ENCODE measurements around the gene QDPR.

QDPR gene

DNA sequence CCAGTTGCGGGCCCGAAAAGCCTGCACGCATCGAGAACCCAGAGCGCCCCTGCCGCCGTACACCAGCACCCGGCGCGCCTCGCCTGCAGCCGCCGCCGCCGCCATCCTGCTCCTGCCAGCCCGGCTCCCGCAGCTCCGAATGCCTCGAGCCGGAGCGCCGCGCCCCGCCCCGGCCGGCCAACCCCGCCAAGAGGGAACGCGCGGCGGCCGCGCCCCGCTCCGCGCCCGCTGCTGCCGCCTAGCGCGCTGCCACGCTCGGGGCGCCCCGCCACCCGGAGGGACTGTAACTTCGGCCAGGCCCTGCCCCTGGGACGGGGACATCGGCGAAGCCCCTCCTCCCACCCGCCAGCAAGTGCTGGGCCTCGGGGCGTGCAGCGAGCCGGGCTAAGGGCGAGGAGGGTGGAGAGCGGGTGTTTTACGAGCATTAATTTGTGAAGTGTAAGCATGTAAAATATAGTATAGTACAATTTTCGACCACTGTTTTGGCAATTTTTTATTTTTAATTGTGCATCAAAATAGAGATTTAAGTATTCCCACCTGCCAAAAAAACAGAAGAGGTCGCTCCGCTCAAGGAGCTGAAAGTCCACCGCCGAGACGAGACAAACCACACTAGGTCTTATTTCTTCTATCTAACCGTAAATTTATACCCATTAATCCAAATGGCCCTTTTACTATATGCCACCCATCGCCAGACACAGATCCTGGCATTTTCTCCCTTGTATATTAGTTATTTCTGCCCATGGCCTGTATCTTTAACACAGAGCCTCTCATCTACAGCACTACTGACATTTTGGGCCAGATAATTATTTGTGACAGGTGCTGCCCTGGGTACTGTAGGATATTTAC is at the start of gene QDPR:
Gene QDPR (minus strand): TSS at position 141 of the 846 bp plus-strand sequence. CDS start 36 bp downstream, at position 105.
- TF ChIP-seq, protein P1, sequence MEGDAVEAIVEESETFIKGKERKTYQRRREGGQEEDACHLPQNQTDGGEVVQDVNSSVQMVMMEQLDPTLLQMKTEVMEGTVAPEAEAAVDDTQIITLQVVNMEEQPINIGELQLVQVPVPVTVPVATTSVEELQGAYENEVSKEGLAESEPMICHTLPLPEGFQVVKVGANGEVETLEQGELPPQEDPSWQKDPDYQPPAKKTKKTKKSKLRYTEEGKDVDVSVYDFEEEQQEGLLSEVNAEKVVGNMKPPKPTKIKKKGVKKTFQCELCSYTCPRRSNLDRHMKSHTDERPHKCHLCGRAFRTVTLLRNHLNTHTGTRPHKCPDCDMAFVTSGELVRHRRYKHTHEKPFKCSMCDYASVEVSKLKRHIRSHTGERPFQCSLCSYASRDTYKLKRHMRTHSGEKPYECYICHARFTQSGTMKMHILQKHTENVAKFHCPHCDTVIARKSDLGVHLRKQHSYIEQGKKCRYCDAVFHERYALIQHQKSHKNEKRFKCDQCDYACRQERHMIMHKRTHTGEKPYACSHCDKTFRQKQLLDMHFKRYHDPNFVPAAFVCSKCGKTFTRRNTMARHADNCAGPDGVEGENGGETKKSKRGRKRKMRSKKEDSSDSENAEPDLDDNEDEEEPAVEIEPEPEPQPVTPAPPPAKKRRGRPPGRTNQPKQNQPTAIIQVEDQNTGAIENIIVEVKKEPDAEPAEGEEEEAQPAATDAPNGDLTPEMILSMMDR (IDR thresholded peaks at IDR 0.05) = peak; percentile 69
- TF ChIP-seq ZFX (IDR thresholded peaks at IDR 0.05; ENCODE audit: borderline replicate concordance) = no peak
- H3K27ac ChIP-seq = no peak within 1 kb of the TSS

DNA sequence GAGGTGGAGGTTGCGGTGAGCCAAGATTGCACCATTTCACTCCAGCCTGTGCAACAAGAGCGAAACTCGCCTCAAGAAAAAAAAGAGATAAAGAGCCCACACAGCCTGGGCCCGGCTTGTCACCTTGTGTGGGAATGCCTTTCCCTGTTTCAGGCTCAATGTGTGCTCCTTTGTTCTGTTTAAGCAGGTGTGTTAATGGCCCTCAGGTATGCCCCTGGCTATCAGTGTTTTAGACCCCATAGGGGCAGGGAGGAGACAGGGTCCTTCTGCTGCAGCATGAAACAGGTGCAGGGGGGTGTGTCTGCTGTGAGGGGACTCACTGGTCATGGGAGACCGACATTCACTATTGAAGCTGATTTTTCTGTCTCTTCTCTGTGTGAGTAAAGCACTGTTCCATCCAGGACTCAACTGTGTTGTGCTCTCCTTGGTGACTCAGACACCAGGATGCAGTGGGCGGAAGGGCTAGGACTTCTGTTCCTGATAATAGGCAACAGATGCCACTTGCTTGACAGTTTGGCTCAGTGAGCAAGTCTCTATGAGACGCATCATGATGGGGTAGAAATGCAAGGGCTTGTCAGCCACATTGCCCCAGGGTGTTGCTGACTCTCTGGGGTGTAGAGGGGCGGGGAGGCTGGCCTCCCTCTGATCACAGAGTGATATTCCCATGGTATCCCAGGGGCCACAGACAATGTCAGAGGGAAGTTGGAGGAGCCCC is 49.5 kb upstream of the QDPR start:
- no peak overlapping the region for H3K27ac ChIP-seq
- TF ChIP-seq ZFX (IDR thresholded peaks at IDR 0.05; ENCODE audit: borderline replicate concordance) = no peak
- TF ChIP-seq, protein P1 (IDR thresholded peaks at IDR 0.05) = no peak

GRCh38 chr4:17560065-17560673 is 48.3 kb upstream of the QDPR start:
- H3K27ac ChIP-seq = no peak overlapping the region
- TF ChIP-seq, protein P1 (IDR thresholded peaks at IDR 0.05) = no peak
- TF ChIP-seq ZFX (IDR thresholded peaks at IDR 0.05; ENCODE audit: borderline replicate concordance) = no peak

GRCh38 chr4:17559709-17560048 is 47.8 kb upstream of the QDPR start:
- TF ChIP-seq, protein P1 (IDR thresholded peaks at IDR 0.05) = no peak
- no peak for TF ChIP-seq ZFX (IDR thresholded peaks at IDR 0.05; ENCODE audit: borderline replicate concordance)
- no peak overlapping the region for H3K27ac ChIP-seq

GRCh38 chr4:17558941-17559708 is 47.2 kb upstream of the QDPR start:
- TF ChIP-seq ZFX (IDR thresholded peaks at IDR 0.05; ENCODE audit: borderline replicate concordance) = no peak
- TF ChIP-seq, protein P1 (IDR thresholded peaks at IDR 0.05) = no peak
- H3K27ac ChIP-seq = no peak overlapping the region

- TF ChIP-seq ZFX (IDR thresholded peaks at IDR 0.05; ENCODE audit: borderline replicate concordance) = no peak
- TF ChIP-seq, protein P1 (IDR thresholded peaks at IDR 0.05) = no peak
- H3K27ac ChIP-seq = no peak overlapping the region
Observed at GRCh38 chr4:17557880-17558279, 46.0 kb upstream of the QDPR start.
